Brain pericyte (primary cell): ENCODE measurements around the gene NR3C1.

Source experiments
- DNase-seq: peaks from one replicate; pipeline ENCODE4 v3.0.0-alpha.2; 2012; ENCODE audit warnings: low read depth, low spot score

The NR3C1 gene

GRCh38 chr5:143235423-143235822 lies 168.1 kb downstream of the NR3C1 start:
- DNase-seq: no peak

- DNase-seq: no peak
Observed at GRCh38 chr5:143234162-143234842, 169.2 kb downstream of the NR3C1 start.

- peak; percentile 60 for DNase-seq
Observed at GRCh38 chr5:143233031-143233430, 170.5 kb downstream of the NR3C1 start.

GRCh38 chr5:143231973-143232812 lies 171.3 kb downstream of the NR3C1 start:
- no peak for DNase-seq

- no peak for DNase-seq
Observed at GRCh38 chr5:143231416-143231815, 172.1 kb downstream of the NR3C1 start.

- no peak for DNase-seq
Observed at GRCh38 chr5:143230676-143230996, 172.8 kb downstream of the NR3C1 start.

DNA sequence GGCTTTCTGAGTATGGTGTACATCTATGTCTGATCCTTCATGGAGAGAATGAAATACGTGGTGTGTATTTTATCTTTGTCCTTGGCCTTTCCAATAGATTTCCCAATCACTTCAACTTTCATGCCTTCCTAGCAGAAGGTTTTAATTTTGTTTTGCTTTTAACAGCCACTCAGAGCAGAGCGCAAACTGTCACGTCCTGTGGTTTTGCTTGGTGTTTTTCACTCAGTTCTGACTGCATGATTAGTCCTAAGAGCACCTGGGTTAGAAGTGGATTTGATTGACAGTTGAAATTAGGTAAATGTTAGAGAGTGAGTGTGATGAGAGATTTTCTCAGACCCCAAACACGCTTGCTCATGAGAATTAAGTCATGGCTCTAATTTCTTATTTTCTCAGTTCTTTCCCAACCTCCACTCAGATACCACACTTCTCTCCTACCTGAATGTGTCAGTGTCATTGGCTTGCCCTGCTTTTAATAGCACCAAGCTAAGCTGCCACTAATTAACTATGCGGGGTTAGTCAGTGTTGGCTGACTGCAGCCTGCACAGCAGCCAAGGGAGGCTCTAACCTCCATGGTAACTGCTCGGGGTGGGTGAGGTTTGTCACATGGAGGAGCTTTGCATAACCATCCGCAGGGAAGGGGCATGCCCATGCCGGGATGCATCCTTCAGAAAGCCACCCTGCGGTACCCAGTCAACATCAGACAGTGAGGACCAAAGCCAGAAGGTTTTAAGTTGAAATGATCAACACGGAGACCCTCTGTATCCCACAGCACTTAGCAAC lies 173.4 kb downstream of the NR3C1 start:
- no peak for DNase-seq

DNA sequence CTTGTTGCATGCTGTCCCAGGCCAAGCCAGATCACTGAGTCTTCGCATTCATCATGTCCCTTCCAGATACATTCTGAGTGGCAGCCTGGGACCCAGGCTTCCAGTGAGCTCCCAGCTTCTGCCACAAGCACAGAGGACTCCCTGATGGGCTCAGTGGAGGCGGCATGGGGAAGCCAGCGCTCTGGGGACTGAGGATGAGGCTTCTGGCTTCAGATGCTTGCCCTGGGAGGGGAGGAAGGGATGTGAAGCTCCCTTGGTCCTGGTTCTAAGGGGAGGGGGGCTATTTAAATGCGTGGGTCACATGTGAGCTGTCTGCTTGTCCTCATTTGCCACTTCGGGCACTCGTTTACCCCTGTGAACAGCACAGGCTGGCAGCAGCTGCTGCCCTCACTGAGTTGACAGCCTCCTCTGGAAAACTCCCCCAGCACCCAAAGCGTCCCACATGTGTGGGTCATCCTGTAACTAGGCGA lies 174.0 kb downstream of the NR3C1 start:
- DNase-seq: no peak

DNA sequence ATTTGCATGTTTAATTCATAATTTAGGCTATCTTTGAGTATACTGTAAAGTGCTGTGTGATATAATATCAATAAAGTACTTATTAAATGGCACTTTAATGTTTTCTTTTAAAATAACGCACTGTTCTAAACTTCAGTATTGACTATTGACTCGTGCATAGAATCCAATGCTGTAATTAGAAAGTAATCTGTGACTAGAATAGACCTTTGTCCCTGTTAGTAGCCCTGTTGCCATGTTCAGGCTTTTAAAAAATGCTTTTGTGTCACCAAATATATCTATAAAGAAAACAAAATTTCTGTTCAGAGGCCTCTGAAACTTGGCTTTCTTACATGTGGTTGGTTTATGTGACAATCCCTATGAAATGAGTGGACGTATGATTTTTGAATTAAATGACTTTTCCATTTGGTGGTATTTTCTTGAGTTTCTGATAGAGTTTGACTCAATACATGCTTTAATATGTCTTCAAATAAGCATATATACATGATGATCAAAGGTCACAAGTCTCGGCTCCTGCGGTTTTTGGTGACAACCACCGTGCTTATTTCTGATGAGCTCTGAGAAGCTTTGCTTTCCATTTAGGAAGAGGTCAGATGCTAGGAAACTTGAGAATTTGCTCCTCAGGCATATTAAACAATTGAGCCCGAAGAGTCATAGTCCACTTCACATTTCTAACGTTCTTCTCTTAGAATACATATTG lies 174.7 kb downstream of the NR3C1 start:
- DNase-seq: no peak
